Neural progenitor cell (in vitro differentiated cells): ENCODE results near the gene LARGE1.

Experiments used
- CTCF ChIP-seq: fragments of 200-600 bp; sonication (generic); IDR thresholded peaks from 2 replicates; pipeline ENCODE4 v1.5.1; 2017; ENCODE audit warnings: antibody characterized with exemption, mild to moderate bottlenecking
- EZH2 ChIP-seq: fragments of 200-600 bp; sonication (generic); IDR thresholded peaks from 2 replicates; pipeline ENCODE4 v1.6.1; 2017; ENCODE audit warnings: antibody characterized with exemption, mild to moderate bottlenecking, moderate library complexity

- TF ChIP-seq CTCF (no peak), EZH2 (no peak)
These were observed 750 bp upstream of the LARGE1 start for GRCh38 chr22:33920927-33921524.
